GM15510 (cell line): ENCODE measurements around the gene POMT2.

Source experiments
- POLR2A ChIP-seq: IDR thresholded peaks from 3 replicates; pipeline ENCODE4 v1.6.1; 2011; ENCODE audit warnings: borderline replicate concordance; ENCODE audit not compliant: insufficient read length; ENCODE audit errors: extremely low read depth

POMT2 gene

GRCh38 chr14:77337880-77338279 lies 17.2 kb upstream of the POMT2 start:
- TF ChIP-seq POLR2A, result no peak

- no peak for TF ChIP-seq POLR2A
Observed at GRCh38 chr14:77335576-77335975, 14.9 kb upstream of the POMT2 start.

GRCh38 chr14:77329872-77330271 lies 9.2 kb upstream of the POMT2 start:
- TF ChIP-seq POLR2A, result no peak

GRCh38 chr14:77327111-77327510 lies 6.4 kb upstream of the POMT2 start:
- TF ChIP-seq POLR2A, result no peak

- no peak for TF ChIP-seq POLR2A
Observed at GRCh38 chr14:77325746-77326094, 5.0 kb upstream of the POMT2 start.

GRCh38 chr14:77324816-77325745 lies 4.4 kb upstream of the POMT2 start:
- TF ChIP-seq POLR2A, result no peak

- TF ChIP-seq POLR2A, result no peak
Observed at GRCh38 chr14:77324289-77324688, 3.6 kb upstream of the POMT2 start.

GRCh38 chr14:77323571-77323970 lies 2.9 kb upstream of the POMT2 start:
- no peak for TF ChIP-seq POLR2A

- TF ChIP-seq POLR2A, result no peak
Observed at GRCh38 chr14:77322951-77323350, 2.3 kb upstream of the POMT2 start.

- TF ChIP-seq POLR2A, result no peak
Observed at GRCh38 chr14:77322250-77322902, 1.7 kb upstream of the POMT2 start.

GRCh38 chr14:77319422-77319821 lies 1.3 kb downstream of the POMT2 start:
- no peak for TF ChIP-seq POLR2A

GRCh38 chr14:77318006-77318553 lies 2.6 kb downstream of the POMT2 start:
- no peak for TF ChIP-seq POLR2A

GRCh38 chr14:77316872-77317301 lies 3.8 kb downstream of the POMT2 start:
- TF ChIP-seq POLR2A, result no peak

GRCh38 chr14:77316195-77316505 lies 4.5 kb downstream of the POMT2 start:
- no peak for TF ChIP-seq POLR2A

GRCh38 chr14:77314539-77315457 lies 5.9 kb downstream of the POMT2 start:
- TF ChIP-seq POLR2A, result no peak
